Dermis microvascular lymphatic vessel endothelial cell (primary cell): ENCODE data around the gene GNB3. TPM values are rescaled to one million over a fixed set of nuclear protein-coding genes. Genes with fewer than 3 reads are reported as not detected.

ENCODE experiments used
- DNase-seq, 2 donors: peaks; one replicate each; pipeline versions ENCODE4 v3.0.0 to v3.0.0-alpha.2; 2010; ENCODE audit warnings: low read depth in 2 of 2
- total RNA-seq: library from RNA; depleted of rRNA; stranded (reverse); fragments of >200 nt; gene quantifications from 2 replicates; pipeline ENCODE4 v1.2.1, GENCODE V29; 2014

GNB3 gene
- total RNA-seq, 1 donor from 2014 or later = 0.13 TPM

DNA sequence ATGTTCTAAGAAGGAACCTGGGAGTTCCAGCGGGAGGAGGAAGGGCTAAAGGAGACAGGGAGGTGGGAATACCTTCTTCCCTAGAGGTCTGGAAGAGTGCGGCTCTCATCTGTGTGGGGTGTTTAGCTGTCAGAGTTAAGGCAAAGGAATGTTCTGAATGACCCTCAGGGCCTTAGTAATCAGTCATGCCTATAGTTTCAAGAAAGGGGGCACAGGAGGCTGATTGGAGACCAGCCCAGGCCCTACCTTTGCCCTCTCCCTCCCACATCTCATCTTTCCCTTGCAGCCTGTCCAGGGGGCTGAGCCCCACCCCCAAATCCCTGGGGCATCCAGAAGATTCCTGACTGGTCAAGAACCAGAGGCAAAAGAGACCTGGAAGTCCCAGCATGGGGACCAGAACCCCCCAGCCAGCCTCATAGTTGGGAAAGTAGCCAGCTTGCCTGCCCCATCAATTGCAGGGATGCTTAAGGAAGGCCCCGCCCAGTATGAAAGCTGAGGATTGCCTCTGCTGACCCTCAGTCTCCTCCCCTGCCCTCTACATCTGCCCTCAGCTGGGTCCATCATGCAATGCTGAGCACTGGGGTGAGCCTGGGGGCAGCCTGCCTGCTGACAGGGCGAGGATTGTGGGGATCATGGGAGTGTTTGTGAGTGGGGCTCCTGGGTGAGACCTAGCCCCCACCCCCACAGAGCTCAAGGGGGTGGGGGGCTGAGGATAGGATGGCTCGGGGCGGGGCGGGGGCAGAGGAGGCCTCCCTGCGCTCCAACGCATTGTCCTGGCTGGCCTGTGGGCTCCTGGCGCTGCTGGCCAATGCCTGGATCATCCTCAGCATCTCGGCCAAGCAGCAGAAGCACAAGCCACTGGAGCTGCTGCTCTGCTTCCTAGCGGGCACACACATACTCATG is 17.3 kb upstream of the GNB3 start:
- DNase-seq = no peak

DNA sequence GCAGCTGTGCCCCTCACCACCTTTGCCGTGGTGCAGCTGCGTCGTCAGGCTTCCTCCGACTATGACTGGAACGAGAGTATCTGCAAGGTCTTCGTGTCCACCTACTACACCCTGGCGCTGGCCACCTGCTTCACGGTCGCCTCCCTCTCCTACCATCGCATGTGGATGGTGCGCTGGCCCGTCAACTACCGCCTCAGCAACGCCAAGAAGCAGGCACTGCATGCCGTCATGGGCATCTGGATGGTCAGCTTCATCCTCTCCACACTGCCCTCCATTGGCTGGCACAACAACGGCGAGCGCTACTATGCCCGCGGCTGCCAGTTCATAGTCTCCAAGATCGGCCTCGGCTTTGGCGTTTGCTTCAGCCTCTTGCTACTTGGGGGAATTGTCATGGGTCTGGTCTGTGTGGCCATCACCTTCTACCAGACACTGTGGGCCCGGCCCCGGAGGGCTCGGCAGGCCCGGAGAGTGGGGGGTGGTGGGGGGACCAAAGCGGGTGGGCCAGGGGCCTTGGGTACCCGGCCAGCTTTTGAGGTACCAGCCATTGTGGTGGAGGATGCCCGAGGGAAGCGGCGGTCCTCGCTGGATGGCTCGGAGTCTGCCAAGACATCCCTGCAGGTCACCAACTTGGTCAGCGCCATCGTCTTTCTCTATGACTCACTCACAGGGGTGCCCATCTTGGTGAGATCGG is 16.5 kb upstream of the GNB3 start:
- DNase-seq = no peak

DNA sequence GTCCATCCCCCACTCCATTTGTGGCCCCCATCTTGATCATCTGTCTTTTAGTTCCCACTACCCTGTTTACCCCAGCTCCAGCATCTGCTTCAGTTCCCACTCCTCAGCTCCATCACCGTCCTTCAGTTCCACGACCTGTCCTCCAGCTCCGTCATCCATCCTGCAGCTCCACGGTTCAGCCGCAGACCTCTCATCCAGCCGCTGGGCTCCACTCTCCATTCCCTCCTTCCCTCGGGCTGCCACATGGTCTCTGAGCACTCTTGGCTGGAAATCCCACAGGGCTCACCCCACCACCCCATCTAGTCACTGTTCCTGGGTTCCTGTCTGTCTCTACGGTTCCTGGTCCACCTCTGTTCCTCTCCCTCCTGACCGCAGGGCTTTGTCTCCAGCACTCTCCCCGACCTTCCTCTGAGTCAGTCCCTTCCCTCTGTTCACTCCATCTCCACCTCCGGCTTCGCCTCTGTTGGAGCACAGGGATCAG is 15.8 kb upstream of the GNB3 start:
- DNase-seq = peak in 1 of 2 donors; percentile 34

DNA sequence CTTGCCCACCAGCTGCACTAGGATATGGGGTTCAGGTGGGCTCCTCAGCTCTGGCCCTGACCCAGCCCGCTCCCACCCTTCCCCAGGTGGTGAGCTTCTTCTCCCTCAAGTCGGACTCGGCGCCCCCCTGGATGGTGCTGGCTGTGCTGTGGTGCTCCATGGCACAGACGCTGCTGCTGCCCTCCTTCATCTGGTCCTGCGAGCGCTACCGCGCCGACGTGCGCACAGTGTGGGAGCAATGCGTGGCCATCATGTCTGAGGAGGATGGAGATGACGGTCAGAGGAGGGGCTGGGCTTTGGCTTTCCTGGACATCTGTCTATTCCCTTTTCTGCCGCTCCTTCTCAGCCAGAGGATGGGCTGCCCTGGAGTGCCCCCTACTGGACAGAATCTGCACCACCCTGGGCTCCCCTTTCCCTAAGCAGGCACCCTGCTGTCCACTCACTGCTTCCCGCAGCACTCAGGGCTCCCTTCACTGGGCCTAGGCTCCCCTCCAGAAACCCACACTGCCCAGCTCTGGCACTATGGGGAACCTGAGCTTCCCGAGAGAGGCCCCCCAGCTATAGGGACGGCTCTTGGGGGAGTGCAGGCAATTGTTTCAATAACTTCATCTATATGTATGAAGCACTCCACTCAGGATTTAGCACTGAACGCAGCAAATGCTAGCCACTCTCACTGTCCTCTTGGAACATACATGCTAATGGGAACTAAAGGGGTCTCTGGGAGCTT is 15.2 kb upstream of the GNB3 start:
- DNase-seq = peak; percentile 50 to 85

DNA sequence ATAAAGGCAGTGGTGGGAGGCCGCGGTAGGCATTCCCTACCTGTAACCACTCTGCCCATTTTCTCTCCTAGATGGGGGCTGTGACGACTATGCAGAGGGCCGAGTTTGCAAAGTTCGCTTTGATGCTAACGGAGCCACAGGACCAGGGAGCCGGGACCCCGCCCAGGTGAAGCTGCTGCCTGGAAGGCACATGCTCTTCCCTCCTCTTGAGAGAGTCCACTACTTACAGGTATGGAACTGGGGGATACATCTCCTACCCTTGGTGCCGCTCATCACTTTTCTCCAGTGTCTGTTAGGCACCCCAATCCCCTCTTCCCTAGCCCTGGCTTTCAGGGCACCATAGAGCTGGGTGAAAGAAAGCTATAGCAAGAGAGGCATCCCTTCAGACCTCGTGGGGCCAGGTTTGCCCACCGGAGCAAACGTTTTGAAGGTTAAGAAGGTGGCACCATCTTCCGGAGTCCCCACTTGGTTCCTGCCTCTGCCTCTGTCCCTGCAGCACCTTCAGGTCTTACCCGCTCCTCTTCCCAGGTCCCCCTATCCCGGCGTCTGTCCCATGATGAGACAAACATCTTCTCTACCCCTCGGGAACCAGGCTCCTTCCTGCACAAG is 14.5 kb upstream of the GNB3 start:
- DNase-seq = no peak

DNA sequence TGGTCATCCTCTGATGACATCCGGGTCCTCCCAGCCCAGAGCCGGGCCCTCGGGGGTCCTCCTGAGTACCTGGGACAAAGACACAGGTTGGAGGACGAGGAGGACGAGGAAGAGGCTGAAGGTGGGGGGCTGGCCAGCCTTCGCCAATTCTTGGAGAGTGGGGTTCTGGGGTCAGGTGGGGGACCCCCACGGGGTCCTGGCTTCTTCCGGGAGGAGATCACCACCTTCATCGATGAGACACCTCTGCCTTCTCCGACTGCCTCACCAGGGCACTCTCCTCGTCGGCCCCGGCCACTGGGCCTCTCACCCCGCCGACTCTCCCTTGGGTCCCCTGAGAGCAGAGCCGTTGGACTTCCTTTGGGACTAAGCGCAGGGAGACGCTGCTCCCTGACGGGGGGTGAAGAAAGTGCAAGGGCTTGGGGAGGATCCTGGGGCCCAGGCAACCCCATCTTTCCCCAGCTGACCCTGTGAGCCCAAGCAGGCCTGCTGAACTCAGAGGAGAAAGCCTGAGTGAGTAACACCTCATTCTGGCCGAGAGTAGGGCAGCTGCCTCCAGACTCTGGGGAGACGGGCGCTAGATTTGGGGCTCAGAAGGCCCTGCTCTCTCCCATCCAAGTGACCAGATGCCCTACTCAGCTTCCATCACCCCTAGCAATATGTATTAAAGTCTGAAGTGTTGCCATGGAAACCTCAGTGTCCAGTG is 13.8 kb upstream of the GNB3 start:
- no peak for DNase-seq

DNA sequence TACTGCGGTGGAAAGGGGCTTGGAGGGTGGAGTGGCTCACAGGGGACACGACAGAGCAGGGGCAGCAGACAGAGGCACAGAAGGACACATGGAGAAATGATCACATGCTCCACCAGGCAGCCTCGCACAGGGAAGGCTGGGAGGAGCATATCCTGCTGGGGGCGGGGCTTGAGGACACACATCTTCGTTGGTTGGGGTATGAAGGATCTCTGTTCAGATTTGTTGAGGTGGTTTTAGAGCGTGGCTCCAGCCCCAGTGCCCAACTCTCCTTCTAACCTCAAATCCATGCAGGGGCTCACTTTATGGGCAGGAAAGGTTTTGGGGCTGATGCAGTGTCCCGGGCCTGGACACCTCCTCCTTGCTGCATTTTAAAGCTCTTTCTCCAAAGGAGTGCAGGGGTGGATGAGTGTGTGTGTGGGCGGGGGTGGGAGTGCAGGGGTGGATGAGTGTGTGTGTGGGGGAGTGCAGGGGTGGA is 13.3 kb upstream of the GNB3 start:
- DNase-seq = peak in 1 of 2 donors; percentile 71

DNA sequence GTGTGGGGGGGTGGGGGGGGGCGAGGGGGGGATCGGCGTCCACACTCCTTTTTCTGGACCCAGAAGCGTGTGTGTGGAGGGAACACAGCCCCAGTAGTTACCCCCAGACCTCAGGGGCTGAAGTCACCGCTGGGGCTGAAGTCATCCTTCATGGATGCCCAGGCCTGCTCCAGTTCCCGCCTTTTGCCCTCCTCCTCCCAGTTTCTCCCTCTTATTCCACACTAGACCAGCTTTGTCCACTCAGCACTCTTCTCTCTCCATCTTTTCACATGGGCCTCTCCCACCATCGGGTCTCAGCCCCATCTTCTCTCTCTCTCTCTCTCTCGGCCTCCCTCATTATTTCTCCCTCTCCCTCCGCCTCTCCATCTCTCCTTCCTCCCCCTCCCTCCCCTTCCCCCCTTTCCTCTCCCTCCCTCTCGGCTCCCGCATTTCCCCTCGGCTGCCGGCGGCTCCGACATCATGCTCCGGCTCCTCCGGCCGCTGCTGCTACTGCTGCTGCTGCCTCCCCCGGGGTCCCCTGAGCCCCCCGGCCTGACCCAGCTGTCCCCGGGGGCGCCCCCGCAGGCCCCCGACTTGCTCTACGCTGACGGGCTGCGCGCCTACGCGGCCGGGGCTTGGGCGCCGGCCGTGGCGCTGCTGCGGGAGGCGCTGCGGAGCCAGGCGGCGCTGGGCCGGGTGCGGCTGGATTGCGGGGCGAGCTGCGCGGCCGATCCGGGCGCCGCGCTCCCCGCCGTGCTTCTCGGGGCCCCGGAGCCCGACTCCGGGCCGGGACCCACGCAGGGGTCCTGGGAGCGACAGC is 12.5 kb upstream of the GNB3 start, which contains the start of gene P3H3:
P3H3 (plus strand) TSS at position 426 of the 799 bp plus-strand sequence; CDS start at position 460, 34 bp downstream.
- peak in 1 of 2 donors; percentile 39 for DNase-seq

DNA sequence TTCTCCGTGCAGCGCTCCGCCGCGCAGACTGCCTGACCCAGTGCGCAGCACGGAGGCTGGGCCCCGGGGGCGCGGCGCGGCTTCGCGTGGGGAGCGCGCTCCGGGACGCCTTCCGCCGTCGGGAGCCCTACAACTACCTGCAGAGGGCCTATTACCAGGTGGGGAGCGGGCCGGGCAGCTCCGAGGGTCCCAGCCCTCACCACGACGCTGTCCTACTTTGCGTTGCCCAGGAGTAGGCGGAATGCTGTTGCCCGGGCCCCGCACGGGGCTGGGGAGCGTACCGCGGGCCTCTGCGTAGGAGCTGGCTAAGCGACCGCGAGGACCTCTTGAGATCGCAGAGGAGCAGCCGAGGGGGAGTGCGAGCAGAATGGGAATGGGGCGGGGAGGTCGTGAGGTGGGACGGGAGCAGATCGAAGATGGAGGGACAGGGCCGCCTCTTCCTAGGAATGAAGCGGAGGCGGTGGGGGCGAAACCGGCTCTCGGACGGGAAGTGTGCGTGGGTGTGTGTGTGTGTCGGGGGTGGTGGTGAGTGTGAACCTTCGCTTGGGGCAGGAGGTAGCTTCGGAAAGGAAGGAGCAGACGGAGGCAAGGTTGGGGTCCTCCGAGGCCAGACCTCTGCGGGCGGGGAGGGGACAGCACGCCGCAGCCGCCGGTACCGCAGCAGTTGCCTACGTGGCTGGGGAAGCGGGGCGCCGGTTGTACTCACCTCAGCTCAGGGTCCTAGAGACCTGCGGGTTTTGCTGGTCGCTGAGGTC is 11.8 kb upstream of the GNB3 start:
- DNase-seq = peak in 1 of 2 donors; percentile 61

DNA sequence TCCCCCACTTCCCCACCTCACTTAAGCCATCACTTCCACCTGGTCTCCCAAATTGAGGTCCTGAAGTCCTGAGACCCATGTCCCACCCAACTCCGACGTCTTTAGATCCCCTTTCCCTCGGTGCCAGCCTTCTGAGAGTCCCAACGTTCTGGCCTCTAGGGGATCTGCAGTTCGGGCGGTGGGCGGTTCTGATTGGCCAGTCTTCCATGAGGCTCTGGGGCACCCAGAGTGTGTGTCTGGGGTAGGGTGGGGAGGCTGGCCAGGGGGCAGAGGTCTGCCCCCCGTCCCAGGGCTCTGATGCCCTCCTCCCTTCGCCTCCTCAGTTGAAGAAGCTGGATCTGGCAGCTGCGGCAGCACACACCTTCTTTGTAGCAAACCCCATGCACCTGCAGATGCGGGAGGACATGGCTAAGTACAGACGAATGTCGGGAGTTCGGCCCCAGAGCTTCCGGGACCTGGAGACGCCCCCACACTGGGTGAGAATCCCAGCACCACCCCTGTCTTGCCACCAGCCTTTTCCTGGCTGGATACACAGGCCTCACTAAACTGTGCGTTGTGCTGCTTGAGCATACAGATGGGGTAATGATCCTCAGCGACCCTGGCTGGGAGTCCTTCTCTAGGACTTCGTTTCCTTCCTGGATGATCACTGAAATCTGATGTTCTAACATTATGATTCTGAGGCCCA is 11.0 kb upstream of the GNB3 start:
- DNase-seq = no peak

DNA sequence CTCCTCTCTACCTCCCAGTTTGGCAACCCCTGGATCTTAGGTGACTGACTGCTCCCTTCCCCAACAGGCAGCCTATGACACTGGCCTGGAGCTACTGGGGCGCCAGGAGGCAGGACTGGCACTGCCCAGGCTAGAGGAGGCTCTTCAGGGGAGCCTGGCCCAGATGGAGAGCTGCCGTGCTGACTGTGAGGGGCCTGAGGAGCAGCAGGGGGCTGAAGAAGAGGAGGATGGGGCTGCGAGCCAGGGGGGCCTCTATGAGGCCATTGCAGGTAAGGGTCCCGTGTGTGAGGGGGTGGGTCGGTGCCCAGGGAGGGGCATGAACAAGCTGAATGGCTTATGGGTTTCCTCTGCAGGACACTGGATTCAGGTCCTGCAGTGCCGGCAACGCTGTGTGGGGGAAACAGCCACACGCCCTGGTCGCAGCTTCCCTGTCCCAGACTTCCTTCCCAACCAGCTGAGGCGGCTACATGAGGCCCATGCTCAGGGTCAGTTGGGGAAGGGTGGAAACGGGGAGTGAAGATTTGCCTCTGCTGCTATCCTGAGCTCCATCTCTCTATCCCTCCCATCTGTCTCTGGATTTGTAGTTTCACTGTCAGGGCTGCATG is 10.3 kb upstream of the GNB3 start:
- no peak for DNase-seq

DNA sequence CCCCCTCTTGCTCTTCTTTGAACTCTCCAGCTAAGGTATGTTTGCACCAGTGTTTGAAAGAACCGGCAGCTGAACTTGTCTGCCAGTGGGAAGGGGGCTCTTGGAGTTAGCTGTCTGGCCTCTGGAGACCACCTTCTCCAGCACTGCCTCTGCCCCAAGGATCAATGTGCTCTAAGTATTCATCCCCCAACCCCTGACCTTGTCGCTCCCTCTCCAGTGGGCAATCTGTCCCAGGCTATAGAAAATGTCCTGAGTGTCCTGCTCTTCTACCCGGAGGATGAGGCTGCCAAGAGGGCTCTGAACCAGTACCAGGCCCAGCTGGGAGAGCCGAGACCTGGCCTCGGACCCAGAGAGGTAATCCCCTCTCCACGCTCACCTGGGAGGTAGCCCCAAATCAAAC is 9.7 kb upstream of the GNB3 start:
- DNase-seq = no peak

DNA sequence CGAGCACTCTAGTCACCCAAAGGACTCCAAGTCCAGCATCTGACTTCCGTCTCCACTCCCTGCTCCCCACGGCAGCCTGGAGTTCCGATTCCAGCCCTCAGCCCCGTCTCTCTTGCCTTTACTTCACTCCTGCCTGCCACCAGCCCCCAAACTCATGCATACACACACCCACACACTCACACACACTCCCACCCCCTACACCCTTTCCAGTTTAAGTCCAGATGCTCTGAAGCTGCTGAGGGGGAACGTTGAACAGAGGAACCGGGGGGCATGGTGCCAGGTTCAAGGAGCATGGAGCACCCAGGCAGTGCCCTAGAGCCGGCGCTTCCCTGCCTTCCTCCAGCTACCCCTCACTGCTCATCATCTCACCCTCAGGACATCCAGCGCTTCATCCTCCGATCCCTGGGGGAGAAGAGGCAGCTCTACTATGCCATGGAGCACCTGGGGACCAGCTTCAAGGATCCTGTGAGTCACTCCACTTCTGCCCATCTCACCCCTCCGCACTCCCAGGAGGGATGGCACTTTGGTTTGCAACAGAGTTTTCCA is 9.2 kb upstream of the GNB3 start:
- no peak for DNase-seq

DNA sequence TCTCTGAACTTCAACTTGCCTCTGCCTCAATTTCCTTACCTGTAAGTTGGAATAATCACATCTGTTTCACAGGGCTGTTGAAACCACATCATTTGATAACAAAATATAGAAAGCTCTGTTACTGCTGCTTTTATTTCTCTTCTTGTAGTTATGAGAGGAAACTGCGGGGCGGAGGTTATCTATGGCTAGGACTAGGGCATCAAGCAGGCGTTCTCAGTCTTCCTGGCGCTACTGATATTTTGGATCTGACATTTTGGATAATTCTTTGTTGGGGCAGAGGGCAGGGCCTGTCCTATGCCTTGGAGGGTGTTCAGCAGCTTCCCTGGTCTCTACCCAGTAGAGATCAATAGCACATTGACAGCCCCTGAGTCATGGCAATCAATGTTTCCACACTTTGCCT is 8.6 kb upstream of the GNB3 start:
- DNase-seq = no peak

DNA sequence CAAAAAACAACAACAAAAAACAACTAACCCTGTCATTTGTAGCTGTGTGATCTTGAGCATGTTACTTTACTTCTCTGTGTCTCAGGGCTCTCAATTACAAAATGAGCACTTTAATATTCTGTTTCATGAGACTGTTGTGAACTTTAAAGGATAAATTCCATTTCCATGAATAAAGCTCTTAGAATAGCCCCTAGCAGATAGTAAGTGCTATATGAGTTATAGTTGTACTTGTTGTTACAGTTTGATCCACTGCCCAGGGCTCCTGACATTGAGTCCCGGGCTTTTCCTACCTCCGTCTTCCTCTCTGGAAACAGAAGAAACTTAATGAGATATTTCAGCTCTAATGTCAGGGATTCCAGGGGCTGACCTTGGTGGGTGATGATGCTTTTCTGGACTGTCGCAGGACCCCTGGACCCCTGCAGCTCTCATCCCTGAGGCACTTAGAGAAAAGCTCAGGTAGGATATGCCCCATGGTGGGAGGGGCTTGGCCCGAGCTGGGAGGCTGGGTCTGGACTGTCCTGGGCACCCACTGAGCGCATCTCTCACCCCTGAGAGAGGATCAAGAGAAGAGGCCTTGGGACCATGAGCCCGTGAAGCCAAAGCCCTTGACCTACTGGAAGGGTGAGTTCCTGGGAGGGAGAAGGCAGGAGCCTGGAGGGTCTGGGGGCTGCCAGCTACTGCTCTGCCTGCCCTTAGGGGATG is 7.4 kb upstream of the GNB3 start:
- DNase-seq = no peak

DNA sequence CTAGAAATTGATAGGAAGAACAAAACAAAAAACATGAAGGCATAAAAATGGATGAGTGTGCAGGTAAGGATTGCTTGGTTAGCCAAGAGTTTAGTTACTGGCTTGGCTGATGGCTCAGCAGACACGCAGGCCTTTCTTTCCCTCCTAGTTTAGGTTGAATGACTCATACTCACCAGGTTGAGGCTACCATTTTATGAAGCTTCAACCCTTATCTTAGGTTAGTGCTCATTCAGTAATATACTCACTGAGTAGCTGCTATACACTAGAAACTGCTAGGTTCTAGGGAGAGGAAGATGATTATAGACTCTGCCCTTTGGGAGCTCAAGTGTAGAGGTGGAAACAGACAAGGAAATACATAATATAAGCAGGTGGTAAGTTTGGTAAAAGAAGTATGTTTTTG is 6.5 kb upstream of the GNB3 start:
- DNase-seq = no peak

DNA sequence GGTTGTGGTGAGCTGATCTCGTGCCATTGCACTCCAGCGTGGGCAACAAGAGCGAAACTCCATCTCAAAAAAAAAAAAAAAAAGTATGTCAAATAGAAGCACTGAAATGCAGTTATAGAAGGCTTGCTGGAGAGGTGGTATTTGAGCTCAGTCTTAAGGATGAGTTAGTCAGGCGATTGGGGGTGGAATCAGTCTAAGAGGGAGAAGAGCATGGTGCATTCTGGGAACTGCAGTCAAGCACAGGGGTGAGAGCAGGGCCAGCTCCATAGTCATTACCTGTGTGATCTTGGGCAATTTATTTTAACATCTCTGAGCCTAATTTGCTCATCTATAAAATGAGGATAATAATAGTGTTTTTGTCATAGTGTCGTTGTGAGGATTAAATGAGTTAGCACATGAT is 5.9 kb upstream of the GNB3 start:
- DNase-seq = no peak
